ENCODE results near the gene ZSCAN26.

- TF ChIP-seq CTCF (IDR thresholded peaks at IDR 0.05): no peak
- TF ChIP-seq EP300 (IDR thresholded peaks at IDR 0.05): no peak
Measured at GRCh38 chr6:28254121-28254519, 12.8 kb upstream of the ZSCAN26 start.
